ENCODE data around the gene BTBD9.

BTBD9 gene

DNA sequence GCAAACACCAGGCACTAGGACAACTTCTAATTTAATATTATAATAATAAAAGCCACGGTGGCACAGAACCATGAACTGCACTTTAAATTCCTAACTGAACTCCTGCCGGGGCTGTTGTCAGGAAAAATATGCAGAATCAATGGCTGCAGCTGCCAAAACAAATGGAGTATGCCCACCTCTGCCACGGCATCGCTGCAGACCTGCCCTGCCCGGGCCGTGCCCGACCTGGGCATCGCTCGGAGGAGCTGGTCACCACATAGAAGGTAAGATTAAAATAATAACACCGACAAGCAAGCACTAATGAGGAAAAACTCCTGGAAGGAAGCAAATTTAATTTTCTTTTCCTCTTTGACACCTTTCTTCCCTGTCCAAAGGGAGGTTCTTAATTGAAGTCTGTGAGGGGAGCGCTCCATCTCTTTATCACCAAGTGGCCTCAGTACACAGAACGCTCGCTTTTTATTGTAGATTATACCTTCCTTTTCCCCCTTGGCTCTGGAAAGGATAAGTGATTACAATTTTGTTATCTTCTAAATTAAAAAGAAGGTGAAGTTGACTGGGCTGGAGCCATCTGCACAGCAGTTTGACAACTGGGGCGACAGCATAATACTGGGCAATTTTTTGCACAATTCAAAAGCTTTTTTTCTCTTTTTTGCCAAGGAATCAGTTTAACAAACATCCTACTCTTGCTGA lies 468.9 kb downstream of the BTBD9 start:
- no peak for DNase-seq

DNA sequence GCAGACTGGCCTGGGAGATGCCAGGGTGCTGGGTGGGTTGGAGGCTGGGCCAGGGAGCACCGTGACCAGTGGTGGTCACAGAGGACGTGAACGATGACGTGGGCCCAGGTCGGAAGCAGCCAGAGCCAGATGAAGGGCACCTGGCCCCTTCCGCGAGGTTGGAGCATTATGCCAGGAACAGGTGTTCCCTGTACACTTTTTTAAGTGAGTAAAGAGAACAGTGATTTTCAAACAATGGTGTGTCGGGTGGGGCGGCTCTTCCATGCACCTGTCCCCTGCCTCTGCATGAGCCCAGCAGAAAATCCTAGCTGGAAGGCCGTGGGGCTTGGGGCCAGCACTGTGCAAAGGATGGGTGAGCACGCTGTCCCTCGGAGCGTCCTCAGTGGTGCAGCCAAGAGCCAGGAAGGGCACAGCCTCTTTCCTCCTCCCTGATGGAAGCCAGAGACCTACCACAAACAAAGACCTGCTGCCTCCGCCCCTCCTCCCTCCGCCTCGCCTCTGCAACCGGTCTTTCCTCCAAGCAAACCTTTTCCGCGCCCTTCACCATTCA lies 469.7 kb downstream of the BTBD9 start:
- DNase-seq: no peak

DNA sequence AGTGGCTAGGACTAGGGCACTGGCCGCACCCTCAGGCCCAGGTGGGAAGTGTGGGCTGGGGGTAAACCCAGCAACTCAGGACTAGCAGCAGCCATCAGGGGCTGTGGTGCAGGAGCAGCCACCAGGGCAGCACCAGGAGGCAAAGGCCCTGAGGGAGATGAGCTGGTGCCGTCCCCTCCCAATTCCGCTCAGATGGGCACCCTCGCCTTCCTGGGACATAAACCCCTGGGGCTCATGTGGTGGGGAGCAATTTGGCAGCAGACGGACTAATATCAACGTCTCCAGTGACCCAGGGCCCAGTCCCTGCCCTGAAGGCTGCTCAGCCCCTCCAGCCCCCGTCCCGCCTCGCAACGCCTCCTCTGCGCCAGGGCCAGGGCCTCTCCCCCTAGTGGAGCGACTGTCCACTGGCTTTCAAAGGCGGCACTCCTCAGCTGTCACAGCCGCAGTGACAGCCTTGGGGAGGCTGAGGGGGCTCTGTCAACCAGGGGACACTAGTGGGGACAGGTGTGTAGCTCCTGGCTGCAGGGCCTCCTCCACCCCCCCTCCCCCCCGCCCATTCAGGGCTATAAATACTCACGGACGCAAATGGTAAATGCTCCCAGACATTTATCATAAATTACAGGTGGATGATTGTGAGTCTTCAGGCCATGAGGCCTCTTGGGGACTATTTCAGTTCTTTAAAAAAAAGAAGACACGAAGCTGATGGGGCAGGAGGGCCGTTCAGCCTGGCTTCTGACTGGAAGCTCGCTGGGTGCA lies 470.3 kb downstream of the BTBD9 start:
- no peak for DNase-seq

DNA sequence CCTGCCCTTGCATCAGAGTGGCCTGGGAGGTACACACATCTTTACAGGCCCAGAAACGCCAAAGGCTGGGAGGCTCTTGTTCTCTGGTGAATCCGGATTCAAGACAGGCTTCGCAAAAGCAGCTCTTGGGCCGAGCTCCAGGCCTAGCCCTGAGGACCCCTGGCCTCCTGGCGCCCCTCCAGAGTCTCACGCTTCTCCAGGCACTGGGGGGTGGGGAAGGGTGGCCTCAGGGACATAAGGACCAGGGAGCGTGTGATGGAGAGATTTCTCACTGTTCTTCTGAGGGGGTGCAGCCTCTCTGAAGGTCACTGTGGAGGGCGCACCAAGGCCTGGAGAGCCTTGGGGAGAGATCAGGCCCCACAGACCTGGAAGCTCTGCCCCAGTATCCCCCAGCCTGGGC lies 471.0 kb downstream of the BTBD9 start:
- no peak for DNase-seq

- DNase-seq: no peak
Measured at GRCh38 chr6:38168126-38168525, 471.6 kb downstream of the BTBD9 start.

DNA sequence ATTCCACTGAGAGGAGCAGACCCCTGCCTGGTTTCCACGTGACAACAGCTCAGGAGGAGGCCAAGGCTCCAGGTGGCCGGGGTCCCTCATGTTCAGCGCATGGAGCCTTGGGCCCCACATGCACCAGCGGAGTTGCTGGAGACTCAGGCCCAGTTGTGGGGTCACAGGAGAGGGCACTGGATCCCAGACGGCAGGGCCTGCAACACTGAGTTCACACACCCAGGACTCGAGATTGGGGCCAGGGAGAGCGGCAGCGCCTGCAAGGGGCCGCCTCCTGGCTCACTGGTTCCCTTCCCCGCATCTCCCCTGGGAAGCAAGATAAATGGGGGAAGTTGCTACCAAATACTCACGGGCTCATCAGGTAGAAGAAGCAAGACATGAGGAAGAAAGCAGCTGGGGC lies 472.1 kb downstream of the BTBD9 start:
- no peak for DNase-seq

DNA sequence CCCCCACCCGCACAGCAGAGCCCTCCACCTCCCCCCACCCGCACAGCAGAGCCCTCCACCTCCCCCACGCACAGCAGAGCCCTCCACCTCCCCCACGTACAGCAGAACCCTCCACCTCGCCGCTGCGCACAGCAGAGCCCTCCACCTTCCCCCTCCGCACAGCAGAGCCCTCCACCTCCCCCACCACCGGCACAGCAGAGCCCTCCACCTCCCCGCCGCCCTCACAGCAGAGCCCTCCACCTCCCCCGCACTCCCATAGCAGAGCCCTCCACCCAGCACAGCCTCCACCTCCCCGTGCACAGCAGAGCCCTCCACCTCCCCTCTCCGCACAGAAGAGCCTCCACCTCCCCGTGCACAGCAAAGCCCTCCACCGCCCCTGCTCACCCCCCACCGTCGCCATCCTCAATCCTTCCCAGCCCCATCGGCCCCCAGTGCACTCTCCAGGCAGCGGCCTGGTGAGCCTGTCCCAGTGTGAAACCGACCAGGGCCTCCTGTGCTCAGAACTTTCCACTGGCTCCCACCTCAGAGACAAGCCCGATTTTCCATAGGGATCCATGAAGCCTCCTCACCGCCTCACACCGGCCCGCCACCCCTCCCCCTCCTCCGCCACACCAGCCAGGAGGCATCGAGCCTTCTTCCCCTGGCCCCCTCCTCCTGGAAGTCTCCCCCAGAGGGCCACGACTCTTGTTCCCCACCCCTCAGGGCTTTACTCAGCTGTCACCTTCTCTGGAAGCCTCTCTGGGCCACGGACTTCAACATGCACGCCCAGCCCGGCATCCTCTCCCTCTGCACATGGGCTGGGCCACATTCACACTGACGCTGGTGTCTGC lies 473.1 kb downstream of the BTBD9 start:
- DNase-seq: no peak

DNA sequence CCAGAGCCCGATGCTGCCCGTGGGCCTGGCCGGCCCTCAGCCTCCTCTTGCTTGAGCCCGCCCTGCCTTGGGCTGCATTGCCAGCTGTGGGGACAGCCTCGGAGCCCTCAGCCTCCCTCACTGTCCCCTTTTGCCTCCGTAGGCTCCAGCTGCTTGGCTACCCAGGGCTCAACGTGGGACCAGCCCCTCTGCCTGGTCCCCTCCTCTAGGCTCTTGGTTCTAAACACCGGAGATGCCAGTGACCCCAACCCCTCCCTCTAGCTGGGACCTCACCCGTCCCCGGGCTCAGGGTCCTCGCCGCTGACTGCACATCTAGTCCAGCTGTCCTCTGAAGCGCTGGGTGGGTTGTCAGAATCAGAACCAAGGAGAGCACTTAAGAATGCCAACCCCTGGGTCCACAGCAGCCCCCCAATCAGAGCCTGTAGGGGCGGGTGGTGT lies 475.0 kb downstream of the BTBD9 start:
- no peak for DNase-seq

GRCh38 chr6:38164131-38164481 lies 475.6 kb downstream of the BTBD9 start:
- no peak for DNase-seq

DNA sequence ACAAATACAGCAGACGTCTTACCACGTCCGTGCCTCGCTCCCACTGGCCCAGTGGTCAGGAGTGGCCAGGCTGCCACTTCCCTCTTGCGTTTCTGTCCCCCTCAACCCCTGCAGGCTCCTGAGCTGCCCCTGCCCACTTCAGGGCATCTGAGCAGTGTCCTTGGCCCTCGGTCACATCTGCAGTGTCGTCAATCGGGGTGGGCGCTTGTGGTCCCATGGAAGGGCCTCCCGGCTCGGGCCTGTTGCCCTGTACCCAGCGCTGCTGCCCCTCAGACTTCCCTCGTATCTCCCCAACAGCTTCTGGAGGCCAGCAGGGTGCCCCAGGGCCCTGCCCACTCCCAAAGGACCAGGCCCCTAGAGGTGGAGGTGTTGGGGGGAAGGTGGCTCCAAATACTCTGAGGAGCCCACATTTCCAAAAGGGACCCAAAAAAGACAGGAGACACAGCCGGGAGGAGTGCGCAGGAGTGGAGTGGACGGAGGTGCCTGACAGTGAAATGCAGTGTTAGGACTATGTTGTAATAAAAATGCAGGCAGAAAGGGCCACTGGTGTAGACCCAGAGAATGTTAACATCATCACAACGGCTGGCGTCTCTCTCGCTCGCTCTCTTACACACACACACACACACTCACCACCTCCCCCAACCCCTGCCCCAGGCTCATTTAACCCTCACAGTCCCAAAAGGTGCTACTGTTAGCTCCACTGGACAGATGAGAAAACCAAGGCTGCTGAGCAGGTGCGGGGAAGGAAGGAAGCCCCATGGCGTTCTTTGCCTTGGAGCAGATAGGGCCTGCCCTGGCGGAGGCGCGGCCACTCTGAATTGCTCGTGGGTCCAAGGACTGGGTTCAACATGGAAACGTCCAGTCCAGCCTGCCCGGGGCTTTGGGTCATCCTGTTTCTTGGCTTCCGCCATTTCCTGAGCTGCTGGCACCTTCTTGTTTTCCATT lies 476.3 kb downstream of the BTBD9 start:
- no peak for DNase-seq

- no peak for DNase-seq
Measured at GRCh38 chr6:38162493-38163185, 477.1 kb downstream of the BTBD9 start.

- DNase-seq: no peak
Measured at GRCh38 chr6:38161754-38162492, 477.8 kb downstream of the BTBD9 start.

- DNase-seq: no peak
Measured at GRCh38 chr6:38161331-38161730, 478.4 kb downstream of the BTBD9 start.

DNA sequence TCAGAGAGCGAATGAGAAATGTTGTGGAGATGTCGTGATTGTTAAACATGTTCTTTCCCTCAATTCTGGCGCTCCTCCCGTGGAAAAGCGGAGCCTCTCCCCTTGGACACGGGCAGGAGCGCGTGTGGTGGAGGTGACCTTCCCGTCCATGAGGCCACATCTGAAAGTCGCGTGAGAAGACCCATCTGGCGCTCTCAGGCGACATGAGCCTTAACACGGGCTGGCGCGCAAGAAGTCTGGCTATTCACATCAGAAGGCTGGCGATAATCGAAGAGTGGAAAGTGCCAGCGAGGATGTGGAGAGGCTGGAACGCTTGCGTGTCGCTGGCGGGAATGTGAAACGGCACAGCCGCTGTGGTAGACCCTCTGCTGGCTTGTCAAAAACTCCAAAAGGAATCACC lies 478.9 kb downstream of the BTBD9 start:
- no peak for DNase-seq

GRCh38 chr6:38159596-38159995 lies 480.1 kb downstream of the BTBD9 start:
- no peak for DNase-seq

DNA sequence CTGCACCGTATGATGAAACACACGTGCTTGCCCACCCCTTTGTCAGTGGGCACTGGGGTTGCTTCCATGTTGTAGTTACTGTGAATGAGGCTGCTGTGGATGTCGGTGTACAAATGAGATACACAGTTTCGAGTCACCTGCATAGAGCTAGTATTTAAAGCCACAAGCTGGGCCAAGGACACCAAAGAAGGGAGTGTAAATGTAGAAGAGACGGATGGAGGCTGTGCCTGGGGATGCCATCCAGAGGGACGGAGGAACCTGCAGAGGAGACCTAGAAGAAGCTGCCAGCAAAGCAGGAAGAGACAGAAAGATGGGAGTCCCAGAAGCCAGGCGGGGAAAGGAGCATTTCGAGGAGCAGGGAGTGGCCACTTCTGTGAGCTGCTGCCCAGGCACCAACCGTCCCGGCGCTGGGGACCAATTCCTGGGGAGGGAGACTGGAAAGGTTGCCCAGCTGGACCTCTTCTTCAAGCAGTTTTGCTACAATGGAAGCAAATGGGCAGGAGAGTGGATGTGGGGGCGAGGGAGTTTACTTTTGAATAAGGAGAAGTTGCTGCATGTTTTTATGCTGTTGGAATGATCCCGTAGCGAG lies 480.9 kb downstream of the BTBD9 start:
- no peak for DNase-seq

- no peak for DNase-seq
Measured at GRCh38 chr6:38157905-38158304, 481.8 kb downstream of the BTBD9 start.

DNA sequence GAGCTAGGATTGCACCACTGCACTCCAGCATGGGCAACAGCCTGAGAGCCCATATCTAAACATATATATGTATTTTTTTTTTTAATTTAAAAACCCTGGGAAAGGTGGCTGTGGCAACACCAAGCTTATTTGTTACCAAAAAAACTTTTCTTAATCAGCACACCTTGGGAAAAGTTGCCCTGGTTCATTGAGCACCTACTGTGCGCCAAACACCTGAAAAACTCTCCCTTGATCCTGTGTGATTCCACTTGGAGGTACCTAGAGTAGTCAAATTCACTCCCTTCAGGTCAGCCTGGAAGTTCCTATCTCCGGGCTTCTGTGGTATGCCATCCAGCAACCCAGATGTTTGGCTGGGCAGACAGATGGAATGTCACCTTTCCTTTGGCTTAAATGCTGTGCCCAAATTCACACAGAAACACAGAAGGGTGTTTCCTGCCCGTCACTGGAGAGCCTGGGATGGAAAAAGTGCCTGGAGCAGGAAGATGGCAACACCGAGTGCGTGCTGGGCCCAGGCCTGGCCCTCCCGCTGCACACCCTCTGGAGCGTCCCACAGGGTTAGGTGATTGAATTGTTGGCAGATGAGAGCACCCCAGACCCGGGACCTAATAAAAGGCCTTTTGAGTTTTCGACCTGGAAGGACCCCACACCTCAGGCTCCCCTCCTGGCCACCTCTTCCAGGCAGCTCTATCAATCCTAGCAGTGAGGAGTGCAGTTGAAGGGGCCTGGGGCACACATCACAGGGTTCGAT lies 482.7 kb downstream of the BTBD9 start:
- no peak for DNase-seq

DNA sequence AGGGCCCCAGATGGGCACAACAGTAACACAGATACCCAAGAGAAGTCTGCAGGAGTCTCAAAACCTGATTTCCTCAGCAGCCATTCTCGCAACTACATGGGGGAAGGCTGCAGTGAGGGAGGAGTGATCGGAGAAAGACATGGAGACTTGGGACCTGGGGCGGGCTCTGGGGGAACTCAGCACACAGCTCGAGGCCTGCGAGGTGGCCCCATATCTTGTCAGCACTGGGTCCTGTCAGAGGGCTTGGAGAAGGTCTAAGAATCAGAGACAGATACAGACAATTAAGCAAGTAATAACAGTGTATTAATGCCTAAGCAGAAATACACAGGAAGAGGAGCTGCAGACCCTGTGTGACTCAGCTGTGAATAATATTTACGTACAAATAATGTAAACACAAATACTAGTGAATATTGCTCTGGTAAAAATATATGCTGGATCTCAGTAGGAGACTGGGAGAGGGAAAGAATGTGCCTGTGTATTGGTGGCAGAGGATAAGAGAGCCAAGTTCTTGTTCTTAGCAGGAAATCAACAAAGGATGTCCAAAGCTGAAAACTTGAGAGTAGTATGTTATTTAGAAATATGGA lies 484.0 kb downstream of the BTBD9 start:
- no peak for DNase-seq
